Measurements from ENCODE around the gene HOXA6.

Gene HOXA6

DNA sequence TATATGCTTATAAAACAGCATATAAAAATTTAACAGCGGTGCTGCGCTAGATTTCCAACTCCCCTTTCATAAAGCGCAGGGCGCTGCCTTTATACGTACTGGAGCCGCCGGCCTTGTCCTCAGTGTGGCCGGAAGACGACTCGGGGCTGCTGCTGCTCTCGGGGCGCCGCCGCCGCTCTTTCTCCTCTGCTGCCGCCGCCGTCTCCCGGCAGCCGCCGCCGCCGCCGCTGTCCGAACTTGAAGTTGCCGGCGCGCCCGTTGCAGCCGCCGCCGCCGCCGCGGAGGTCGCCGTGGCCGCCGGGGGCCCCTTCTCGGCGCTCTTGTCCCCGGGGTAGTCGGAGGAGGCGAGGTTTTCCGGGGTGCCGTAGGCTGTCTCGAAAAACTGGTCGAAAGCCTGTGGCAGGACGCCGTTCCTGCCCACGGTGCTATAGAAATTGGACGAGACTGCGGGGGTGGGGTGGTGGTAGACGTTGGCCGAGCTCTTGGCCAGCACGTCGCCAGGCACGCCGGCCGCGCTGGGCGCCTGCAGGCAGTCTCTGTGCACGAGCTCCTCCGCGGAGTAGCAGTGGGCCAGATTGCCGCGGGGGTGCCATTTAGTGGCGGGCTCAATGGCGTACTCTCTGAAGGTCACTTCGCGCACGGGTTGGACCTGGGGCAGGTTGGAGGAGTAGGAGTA lies 36.9 kb upstream of the HOXA6 start:
- peak overlapping the region; percentile 94 to 96 for H3K9ac ChIP-seq (ENCODE audit: low read depth in 1 of 2, low read length in 2 of 2)
- peak overlapping the region; percentile 83 to 87 for H3K4me3 ChIP-seq (ENCODE audit: low read length in 2 of 2)
- H3K27ac ChIP-seq (ENCODE audit: low read depth in 2 of 2, low read length in 2 of 2): peak overlapping the region; percentile 91 to 93
- H3K9me3 ChIP-seq (ENCODE audit: control insufficient read depth in 2 of 2, low read length in 2 of 2): no peaks in the 10 kb centered on the region
- peaks cover 10 to 27% of the 10 kb centered on the region in 2 donors for H3K27me3 ChIP-seq (ENCODE audit: control insufficient read depth in 2 of 2, insufficient read depth in 2 of 2, low read length in 2 of 2)
- peaks cover 57 to 76% of the 10 kb centered on the region in 2 donors for H3K4me1 ChIP-seq (ENCODE audit: control insufficient read depth in 2 of 2, insufficient read depth in 2 of 2, low read length in 2 of 2)
- no peaks in the 10 kb centered on the region for H3K36me3 ChIP-seq (ENCODE audit: control insufficient read depth in 2 of 2, insufficient read depth in 2 of 2, low read length in 2 of 2)

DNA sequence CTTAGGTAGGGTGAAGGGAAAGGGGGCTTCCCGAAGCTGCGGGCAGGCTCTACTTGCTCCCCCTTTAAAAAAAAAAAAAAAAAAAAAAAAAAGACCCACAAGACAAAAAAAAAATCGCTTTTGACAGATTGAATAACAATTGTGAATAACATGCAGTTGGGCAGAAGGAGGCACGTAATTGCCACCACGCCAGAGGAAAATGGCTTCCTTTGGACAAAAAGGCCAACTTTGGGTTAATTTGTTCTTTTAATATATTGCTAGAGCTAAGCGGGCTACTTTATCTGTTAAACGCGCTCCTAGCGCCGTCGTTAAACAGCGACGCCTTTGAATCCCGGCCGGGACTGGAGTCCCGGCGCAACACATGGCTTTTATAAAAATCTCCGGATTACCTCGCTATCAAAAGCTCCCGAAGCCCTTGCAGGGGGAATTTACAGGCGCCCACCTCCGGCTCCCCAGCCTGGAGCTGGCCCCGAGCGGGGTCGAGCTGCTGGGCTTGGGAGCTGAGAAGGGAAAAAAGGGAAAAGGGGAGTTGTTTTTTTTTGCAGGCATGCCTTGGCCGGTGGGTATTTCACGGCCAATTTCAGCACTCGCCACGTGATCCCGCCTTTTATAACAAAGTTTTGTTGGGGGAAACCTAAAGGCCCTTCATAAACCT lies 36.2 kb upstream of the HOXA6 start:
- Histone ChIP-seq H3K4me3 (ENCODE audit: low read length in 2 of 2) (peak overlapping the region; percentile 71 to 83), H3K9me3 (ENCODE audit: control insufficient read depth in 2 of 2, low read length in 2 of 2) (no peaks in the 10 kb centered on the region), H3K36me3 (ENCODE audit: control insufficient read depth in 2 of 2, insufficient read depth in 2 of 2, low read length in 2 of 2) (no peaks in the 10 kb centered on the region), H3K4me1 (ENCODE audit: control insufficient read depth in 2 of 2, insufficient read depth in 2 of 2, low read length in 2 of 2) (peaks cover 53 to 72% of the 10 kb centered on the region in 2 donors), H3K27ac (ENCODE audit: low read depth in 2 of 2, low read length in 2 of 2) (peak overlapping the region; percentile 91 to 93), H3K27me3 (ENCODE audit: control insufficient read depth in 2 of 2, insufficient read depth in 2 of 2, low read length in 2 of 2) (peaks cover 10 to 25% of the 10 kb centered on the region in 2 donors), H3K9ac (ENCODE audit: low read depth in 1 of 2, low read length in 2 of 2) (peak overlapping the region; percentile 80 to 96)

DNA sequence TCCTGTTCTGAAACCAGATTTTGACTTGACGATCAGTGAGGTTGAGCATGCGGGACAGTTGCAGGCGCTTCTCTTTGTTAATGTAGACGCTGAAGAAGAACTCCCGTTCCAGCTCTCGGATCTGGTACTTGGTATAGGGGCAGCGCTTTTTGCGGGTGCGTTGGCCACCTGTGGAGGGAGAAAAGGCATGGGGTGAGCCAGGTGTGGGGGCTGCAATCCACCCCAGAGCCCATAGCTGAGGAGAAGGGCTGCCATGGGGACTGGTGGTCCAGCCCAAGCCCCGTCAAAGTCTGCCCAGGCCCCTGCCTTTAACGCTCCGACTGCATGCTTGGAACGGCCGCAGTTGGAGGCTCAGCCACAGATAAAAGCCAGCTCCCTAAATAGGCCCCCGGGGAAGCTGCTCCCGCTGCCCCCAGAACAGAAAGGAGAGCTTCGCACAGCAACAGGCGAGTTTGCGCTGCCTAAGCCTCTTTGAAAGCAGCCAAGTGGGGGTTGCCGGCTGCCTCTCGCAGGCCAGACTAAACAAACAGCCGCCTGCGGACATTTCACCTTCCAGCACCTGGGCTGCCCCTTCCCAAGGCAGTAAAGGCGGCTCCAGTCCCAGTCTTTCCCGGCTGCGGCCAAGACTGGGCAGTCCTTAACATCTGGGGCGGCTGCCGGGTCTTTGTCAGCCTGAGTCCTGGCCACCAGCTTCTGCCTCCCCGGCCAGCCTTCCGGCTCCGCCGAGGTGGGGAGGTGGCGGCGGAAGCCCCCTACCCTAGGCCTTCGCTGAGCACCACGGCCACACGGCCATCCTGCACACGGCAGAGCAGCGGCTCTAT lies 35.5 kb upstream of the HOXA6 start:
- Histone ChIP-seq H3K36me3 (ENCODE audit: control insufficient read depth in 2 of 2, insufficient read depth in 2 of 2, low read length in 2 of 2) (no peaks in the 10 kb centered on the region), H3K27me3 (ENCODE audit: control insufficient read depth in 2 of 2, insufficient read depth in 2 of 2, low read length in 2 of 2) (peaks cover 8 to 25% of the 10 kb centered on the region in 2 donors), H3K4me3 (ENCODE audit: low read length in 2 of 2) (peak overlapping the region; percentile 71 to 83), H3K9ac (ENCODE audit: low read depth in 1 of 2, low read length in 2 of 2) (peak overlapping the region; percentile 80 to 96), H3K9me3 (ENCODE audit: control insufficient read depth in 2 of 2, low read length in 2 of 2) (no peaks in the 10 kb centered on the region), H3K4me1 (ENCODE audit: control insufficient read depth in 2 of 2, insufficient read depth in 2 of 2, low read length in 2 of 2) (peaks cover 49 to 69% of the 10 kb centered on the region in 2 donors), H3K27ac (ENCODE audit: low read depth in 2 of 2, low read length in 2 of 2) (peak overlapping the region; percentile 91 to 93)

DNA sequence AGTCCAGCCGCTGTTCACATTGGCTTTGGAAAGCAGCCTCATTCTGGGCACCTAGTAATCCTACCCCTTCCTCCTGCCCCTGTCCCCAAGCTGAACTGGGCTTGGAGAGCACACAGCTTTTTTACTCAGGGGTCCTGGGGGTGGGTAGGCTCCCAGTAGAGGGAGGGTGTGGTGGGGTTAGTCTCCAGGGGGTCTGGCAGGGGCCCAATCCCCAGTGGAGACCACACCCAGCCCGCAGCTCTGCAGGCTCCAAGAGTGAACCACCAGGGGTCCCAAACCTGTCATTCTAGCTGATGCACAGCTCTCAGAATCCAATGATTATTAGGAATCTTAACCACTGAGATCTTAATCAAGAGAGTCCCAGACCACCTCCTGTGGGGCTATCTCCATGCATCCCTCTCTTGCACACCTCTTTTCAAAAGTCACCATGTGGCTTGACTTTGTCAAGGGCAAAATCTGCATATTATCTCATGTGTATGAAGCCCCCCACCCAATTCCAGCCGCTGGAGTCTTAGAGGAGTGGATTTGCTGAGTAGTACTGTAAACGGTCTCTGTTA lies 34.8 kb upstream of the HOXA6 start:
- Histone ChIP-seq H3K9me3 (ENCODE audit: control insufficient read depth in 2 of 2, low read length in 2 of 2) (no peaks in the 10 kb centered on the region), H3K4me1 (ENCODE audit: control insufficient read depth in 2 of 2, insufficient read depth in 2 of 2, low read length in 2 of 2) (peaks cover 43 to 67% of the 10 kb centered on the region in 2 donors), H3K36me3 (ENCODE audit: control insufficient read depth in 2 of 2, insufficient read depth in 2 of 2, low read length in 2 of 2) (no peaks in the 10 kb centered on the region), H3K27me3 (ENCODE audit: control insufficient read depth in 2 of 2, insufficient read depth in 2 of 2, low read length in 2 of 2) (peaks cover 5 to 20% of the 10 kb centered on the region in 2 donors), H3K27ac (ENCODE audit: low read depth in 2 of 2, low read length in 2 of 2) (peak overlapping the region; percentile 46 to 93), H3K9ac (ENCODE audit: low read depth in 1 of 2, low read length in 2 of 2) (peak overlapping the region; percentile 80 to 96), H3K4me3 (ENCODE audit: low read length in 2 of 2) (peak overlapping the region; percentile 71 to 83)

DNA sequence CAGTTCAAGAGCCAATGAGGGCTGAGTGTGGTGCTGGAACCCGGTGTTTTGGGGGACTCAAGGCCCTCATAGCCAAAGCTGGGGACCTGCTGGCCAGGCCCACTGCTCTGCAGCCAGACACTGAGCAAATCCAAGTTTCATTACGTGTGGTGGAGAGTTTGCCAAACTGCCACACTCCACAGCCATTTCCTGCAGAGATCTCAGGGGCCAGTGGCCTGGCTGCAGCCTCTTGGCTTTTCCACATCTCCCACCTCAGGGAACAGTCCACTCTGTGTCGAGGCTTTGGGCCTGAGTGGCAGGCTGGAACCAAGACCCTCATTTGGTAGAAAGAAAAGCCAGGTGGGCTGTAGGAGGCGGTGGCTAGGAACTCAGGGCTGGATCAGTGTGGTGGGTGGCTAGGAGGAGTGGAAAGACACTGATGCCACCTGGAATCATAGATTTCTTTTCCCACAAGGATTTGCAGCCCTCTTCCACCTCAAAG lies 34.3 kb upstream of the HOXA6 start:
- Histone ChIP-seq H3K4me3 (ENCODE audit: low read length in 2 of 2) (peak overlapping the region; percentile 4 to 14), H3K36me3 (ENCODE audit: control insufficient read depth in 2 of 2, insufficient read depth in 2 of 2, low read length in 2 of 2) (no peaks in the 10 kb centered on the region), H3K9ac (ENCODE audit: low read depth in 1 of 2, low read length in 2 of 2) (peak overlapping the region; percentile 12 to 80), H3K27ac (ENCODE audit: low read depth in 2 of 2, low read length in 2 of 2) (peak overlapping the region; percentile 46 to 93), H3K27me3 (ENCODE audit: control insufficient read depth in 2 of 2, insufficient read depth in 2 of 2, low read length in 2 of 2) (peaks cover 5 to 20% of the 10 kb centered on the region in 2 donors), H3K4me1 (ENCODE audit: control insufficient read depth in 2 of 2, insufficient read depth in 2 of 2, low read length in 2 of 2) (peaks cover 43 to 69% of the 10 kb centered on the region in 2 donors), H3K9me3 (ENCODE audit: control insufficient read depth in 2 of 2, low read length in 2 of 2) (no peaks in the 10 kb centered on the region)

DNA sequence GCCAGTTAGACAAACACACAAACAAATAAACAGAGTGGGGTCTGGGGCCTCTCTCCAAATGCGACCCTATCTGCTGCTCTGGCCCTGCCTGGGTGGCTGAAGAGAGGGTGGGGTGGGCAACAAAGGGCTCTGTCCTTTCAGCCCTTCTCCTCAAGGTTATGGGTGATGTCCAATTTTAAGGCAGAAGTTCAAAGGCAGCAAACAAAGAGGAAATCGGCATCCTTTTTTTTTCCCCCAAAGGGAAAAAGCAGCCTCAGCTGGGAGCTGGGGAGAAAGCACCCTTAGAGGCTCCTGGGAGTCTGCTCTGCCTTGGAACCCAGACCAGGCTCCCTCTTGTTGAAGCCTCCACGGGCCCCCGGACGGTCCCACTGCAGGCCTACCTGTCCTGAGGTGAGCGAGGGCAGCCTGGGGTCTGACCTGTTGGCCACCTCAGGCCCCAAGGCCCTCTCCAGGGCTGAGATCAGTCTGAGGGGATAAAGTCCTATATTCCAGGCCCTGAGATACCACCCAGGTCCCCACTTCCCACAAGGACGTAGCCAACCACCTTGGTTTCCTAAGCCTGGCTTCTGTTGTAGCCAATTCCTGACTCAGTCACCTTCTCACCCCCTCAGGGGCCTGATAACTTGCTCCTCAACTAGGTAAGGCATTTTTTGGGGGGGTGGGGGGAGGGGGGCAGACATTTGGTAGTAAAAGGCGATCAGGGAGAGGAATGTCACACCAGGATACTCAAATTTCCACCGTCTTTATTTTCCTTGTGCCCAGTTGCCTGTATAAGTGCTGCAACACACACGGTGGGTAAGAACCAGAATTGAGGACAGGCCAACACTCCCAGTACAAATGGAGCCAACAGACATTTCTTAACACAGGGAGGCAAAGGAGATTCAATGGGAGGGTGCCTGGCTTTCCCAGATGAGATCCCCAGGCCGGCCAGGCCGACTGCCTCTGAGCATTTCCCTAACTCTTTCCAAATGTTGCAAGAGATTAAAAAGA lies 33.2 kb upstream of the HOXA6 start:
- Histone ChIP-seq H3K27me3 (ENCODE audit: control insufficient read depth in 2 of 2, insufficient read depth in 2 of 2, low read length in 2 of 2) (peaks cover 5 to 21% of the 10 kb centered on the region in 2 donors), H3K9me3 (ENCODE audit: control insufficient read depth in 2 of 2, low read length in 2 of 2) (no peaks in the 10 kb centered on the region), H3K4me1 (ENCODE audit: control insufficient read depth in 2 of 2, insufficient read depth in 2 of 2, low read length in 2 of 2) (peaks cover 42 to 72% of the 10 kb centered on the region in 2 donors), H3K4me3 (ENCODE audit: low read length in 2 of 2) (peak overlapping the region; percentile 31 to 47), H3K27ac (ENCODE audit: low read depth in 2 of 2, low read length in 2 of 2) (peak overlapping the region; percentile 96), H3K36me3 (ENCODE audit: control insufficient read depth in 2 of 2, insufficient read depth in 2 of 2, low read length in 2 of 2) (no peaks in the 10 kb centered on the region), H3K9ac (ENCODE audit: low read depth in 1 of 2, low read length in 2 of 2) (peak overlapping the region; percentile 47 to 96)

DNA sequence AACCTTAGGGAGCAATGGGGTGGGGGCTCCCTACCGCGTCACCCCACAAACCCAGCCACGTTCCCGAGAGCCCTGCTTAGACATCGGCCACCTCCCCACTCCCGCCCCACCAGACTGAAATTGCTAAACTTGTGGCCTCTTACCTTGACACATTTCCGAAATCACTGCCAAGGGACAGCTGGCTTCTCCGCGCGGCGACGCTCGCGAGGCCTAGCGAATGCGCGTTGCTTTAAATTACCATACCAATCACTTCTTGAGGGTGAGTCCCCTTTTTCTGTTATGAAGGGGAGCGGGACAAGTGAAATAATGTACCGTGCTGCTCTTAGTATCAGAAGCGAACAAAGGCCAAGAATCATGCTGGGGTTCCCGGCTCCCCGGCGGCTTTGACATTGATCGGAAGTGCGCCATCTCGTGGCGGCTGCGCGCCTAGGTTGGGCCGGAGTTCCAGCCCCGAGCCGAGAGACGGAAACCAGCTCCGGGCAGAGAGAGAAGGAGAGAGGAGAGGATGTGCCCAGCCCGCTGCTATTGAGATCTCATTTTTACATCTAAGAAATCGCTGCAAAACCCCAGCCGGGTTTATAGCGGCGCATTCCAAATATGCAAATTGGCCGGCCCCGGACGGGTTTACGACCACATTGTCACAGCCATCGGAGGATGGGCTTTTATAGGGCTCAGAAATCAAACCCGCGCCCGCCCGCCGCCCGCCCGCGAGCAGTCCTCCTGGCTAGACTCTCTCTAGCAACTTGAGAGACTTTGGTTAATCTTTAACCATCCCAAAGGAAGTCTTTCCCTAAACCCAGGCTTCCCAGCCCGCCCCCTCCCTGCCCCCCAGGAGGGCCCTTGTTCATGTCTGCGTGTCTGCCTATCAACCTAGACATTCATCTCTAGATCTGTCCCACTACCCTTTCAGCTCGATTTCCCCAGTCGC lies 32.2 kb upstream of the HOXA6 start:
- H3K27me3 ChIP-seq (ENCODE audit: control insufficient read depth in 2 of 2, insufficient read depth in 2 of 2, low read length in 2 of 2): peaks cover 2 to 18% of the 10 kb centered on the region in 2 donors
- H3K36me3 ChIP-seq (ENCODE audit: control insufficient read depth in 2 of 2, insufficient read depth in 2 of 2, low read length in 2 of 2): no peaks in the 10 kb centered on the region
- H3K4me3 ChIP-seq (ENCODE audit: low read length in 2 of 2): peak overlapping the region; percentile 64 to 79
- H3K9ac ChIP-seq (ENCODE audit: low read depth in 1 of 2, low read length in 2 of 2): peak overlapping the region; percentile 92 to 96
- peaks cover 44 to 74% of the 10 kb centered on the region in 2 donors for H3K4me1 ChIP-seq (ENCODE audit: control insufficient read depth in 2 of 2, insufficient read depth in 2 of 2, low read length in 2 of 2)
- H3K9me3 ChIP-seq (ENCODE audit: control insufficient read depth in 2 of 2, low read length in 2 of 2): no peaks in the 10 kb centered on the region
- H3K27ac ChIP-seq (ENCODE audit: low read depth in 2 of 2, low read length in 2 of 2): peak overlapping the region; percentile 96

DNA sequence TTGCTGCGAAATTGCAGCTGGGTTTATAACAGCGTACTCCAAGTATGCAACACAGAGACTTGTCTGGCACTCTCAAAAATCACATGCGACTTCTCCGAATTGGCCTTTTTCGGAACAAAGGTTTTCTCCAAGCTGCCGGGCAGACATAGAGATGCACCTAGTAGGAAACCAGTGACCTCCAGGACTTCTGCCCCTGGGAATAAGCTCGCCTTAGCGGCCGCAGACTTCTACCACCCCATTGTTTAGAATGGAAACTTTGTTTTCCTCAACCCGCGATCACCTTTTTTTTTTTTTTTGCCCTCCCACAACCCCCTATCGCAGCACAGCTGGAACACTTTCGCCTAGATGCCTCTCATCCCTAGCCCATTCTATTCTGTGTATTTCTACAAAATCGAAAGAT lies 31.5 kb upstream of the HOXA6 start:
- H3K9me3 ChIP-seq (ENCODE audit: control insufficient read depth in 2 of 2, low read length in 2 of 2): no peaks in the 10 kb centered on the region
- peak overlapping the region; percentile 92 to 96 for H3K9ac ChIP-seq (ENCODE audit: low read depth in 1 of 2, low read length in 2 of 2)
- H3K27me3 ChIP-seq (ENCODE audit: control insufficient read depth in 2 of 2, insufficient read depth in 2 of 2, low read length in 2 of 2): peaks cover 0 to 20% of the 10 kb centered on the region in 2 donors
- H3K27ac ChIP-seq (ENCODE audit: low read depth in 2 of 2, low read length in 2 of 2): peak overlapping the region; percentile 96
- H3K36me3 ChIP-seq (ENCODE audit: control insufficient read depth in 2 of 2, insufficient read depth in 2 of 2, low read length in 2 of 2): no peaks in the 10 kb centered on the region
- peaks cover 43 to 75% of the 10 kb centered on the region in 2 donors for H3K4me1 ChIP-seq (ENCODE audit: control insufficient read depth in 2 of 2, insufficient read depth in 2 of 2, low read length in 2 of 2)
- H3K4me3 ChIP-seq (ENCODE audit: low read length in 2 of 2): peak overlapping the region; percentile 64 to 79
